Kasumi-1 (cell line): Measurements from ENCODE around the gene CLDN5.

Source experiments
- DNase-seq, 2 experiments: peaks; one replicate each; lab custom pipeline; 2025; lab: John Stamatoyannopoulos, UW

Gene CLDN5

GRCh38 chr22:19522190-19522880 is 1.9 kb downstream of the CLDN5 start:
- DNase-seq = no peak

DNA sequence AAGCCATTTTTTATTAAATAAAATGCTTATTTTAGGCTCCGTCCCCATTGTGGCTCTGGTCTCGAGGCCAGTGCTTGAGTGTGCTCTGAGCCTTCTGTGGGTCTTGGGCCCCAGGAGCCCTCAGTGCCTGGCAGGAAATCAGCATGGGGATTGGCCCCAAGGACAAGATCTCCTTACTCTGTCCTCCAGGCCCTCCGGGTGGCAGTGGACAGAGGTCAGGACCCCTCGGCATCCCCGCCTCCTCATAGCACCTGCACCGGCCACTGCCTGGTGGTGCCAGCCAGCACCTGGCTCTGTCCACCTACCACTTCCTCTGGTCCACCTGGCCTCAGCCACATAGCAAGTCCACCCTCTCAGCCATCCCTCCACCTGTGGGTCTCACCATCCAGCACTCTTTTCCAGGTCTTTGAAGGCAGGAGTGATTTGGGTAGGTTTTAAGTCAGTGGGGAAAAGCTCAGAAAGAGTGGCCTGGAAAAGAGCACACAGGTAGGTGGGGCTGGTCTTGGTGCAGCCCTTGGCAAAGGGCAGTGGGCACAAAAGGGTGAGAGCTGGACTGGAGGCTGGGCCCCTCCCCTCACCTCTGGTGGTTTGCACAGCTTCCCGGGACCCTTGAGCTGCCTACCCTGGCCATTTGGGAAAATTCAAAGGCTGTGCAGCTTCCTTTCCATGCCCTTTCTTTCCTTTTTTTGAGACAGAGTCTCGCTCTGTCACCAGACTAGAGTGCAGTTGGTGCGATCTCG is 3.5 kb downstream of the CLDN5 start:
- DNase-seq = no peak

GRCh38 chr22:19520007-19520406 is 4.2 kb downstream of the CLDN5 start:
- no peak for DNase-seq

GRCh38 chr22:19519041-19519926 is 4.9 kb downstream of the CLDN5 start:
- DNase-seq = no peak

DNA sequence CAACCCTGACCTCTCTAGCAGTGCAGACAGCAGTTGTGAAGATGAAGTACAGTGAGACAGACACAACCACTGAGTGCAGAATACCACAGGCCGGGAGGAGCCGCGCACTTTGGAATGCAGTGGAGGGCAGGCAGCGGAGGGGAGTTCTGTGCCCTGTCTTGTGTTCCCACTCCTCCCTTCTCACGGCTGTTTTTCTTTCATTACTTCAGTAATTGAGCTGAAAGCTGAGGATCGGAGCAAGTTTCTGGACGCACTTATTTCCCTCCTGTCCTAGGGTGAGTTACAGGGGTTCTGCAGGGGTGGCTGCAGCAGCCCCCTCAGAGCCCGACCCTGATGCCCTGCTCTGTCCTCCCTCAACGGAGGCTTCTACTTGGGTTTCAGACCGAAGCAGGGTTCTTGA is 5.6 kb downstream of the CLDN5 start:
- no peak for DNase-seq

GRCh38 chr22:19517919-19518611 is 6.1 kb downstream of the CLDN5 start:
- DNase-seq = no peak

- DNase-seq = no peak
Observed at GRCh38 chr22:19517171-19517500, 7.1 kb downstream of the CLDN5 start.

- no peak for DNase-seq
Observed at GRCh38 chr22:19516378-19517170, 7.6 kb downstream of the CLDN5 start.

DNA sequence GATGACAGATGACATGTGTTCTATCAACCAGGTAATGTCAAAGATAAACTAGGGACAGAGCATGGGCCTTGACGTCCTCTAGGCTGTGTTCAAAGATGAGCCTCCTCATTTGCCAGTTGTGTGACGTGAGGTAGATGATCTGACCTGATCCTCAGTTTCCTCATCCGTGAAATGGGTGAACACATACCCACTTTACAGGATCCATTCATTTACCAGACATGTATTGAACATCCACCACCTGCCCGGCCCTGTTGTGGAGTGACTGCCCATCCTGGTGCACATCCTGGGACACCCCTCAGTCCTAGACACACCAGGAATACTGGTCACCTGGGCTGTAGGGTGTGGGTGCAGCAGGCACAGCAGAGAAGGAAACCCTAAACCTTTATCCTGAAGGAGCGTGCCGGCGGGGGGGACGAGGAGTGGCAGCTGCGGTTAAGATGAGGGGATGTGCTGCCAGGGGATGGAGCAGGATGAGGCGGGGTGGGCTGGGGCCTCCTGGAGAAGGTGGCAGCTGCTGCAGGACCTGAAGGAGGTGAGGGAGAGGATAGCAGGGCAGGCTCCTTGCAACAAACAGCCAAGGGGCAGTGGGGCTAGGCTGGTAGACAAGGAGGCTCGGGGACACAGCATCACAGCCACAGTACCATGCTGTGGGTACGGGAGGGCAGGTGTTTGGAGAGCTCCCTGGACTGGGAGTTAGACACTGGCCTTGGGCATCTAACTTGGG is 8.4 kb downstream of the CLDN5 start:
- DNase-seq = no peak

GRCh38 chr22:19514831-19515565 is 9.2 kb downstream of the CLDN5 start:
- no peak for DNase-seq

GRCh38 chr22:19513823-19514222 is 10.4 kb downstream of the CLDN5 start:
- DNase-seq = no peak

DNA sequence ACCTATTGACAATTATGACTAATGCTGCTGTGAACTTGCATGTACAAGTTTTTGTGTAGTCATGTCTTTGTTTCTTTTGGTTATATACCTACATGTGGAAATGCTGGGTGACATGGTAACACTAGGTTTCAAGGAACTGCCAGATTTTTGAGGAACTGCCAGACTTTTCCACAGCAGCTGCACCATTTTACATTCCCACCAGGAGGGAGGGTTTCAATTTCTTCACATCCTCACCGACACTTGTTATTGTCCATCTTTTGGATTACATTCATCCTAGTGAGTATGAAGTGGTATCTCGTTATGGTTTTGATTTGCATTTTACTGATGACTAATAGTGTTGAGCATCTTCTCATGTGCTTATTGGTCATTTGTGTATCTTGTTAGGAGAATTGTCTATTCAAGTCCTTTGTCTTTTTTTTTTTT is 13.3 kb downstream of the CLDN5 start:
- DNase-seq = no peak

DNA sequence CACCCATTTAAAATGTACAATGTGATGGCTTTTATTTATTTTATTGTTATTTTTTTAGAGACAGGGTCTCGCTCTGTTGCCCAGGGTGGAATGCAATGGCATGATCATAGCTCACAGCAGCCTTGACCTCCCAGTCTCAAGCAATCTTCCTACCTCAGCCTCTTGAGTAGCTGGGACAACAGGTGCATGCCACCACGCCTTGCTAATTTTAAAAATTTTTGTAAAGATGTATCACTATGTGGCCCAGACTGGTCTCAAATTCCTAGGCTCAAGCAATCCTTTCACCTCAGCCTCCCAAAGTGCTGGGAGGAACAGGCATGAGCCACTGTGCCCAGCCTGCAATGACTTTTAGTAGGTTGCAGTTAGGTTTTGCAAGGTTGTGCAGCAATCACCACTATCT is 14.3 kb downstream of the CLDN5 start:
- no peak for DNase-seq

DNA sequence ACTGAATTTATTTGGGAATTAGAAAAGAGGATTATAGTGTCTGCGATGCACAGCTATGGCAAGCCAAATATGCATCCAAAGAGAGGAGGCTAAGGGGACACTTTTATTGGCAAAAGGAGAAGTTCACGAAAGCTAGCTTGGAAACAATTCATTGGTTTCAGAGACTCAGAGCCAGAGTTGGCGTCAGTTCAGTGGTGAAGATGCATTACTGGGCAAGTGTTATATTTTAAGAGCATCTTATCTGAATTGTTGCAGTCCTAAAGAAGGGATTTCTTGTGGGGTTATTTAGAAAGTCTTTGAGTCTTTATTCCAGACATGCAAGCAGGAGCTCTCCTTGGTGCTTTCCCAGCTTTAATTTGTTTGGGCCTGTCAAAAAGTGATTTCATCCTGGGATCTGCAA is 15.0 kb downstream of the CLDN5 start:
- no peak for DNase-seq

GRCh38 chr22:19508024-19508776 is 16.0 kb downstream of the CLDN5 start:
- no peak for DNase-seq

DNA sequence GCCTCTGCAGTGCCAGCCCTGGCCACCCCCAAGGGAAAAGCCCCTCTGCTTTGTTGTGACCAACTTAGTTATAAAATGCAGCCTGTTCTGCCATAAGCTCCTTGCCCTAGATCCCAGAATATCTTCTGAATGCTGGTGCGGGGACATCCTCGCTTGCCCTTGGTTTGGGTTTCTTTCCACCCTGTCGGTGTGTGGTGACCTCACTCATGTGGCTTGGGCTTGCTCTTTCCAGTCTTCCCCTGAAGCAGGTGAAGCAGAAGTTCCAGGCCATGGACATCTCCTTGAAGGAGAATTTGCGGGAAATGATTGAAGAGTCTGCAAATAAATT is 16.7 kb downstream of the CLDN5 start:
- DNase-seq = no peak

DNA sequence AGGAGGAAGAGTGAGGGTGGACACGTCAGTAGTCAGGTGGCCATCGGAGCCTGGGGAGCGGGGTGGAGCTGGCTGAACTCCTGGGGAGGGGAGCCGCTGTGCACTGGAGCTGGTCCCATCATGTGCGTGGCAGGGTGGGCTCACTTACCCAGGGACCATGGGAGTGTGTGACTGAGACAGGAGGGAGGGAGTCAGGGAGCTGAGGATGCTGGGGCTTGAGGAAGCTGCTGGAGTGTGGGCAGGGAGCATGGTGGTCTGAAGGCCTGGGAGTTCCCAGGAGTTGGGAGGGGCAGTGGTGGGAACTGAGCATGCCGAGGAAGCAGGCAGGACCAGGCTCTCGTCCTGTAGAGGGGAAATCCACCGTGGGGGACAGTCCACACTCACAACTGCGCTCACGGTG is 18.0 kb downstream of the CLDN5 start:
- no peak for DNase-seq

DNA sequence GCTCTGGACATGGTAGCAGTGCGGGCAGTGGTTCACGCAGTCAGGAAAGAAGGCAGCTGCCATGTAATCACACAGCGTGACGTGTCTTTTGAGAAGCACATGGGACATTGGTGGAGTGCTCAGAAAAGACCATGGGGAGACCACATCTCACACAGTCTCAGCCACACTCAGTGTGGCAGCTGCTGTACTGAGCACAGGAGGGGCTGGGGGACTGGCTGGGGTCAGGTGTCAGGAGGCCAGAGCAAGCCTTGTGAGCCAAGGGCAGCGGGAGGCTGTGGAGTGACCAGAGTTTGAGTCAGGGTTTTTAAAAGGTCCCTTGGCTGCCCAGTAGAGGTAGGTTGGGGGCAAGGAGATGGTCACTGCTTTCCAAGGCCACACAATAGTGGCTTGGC is 18.5 kb downstream of the CLDN5 start:
- DNase-seq = no peak

GRCh38 chr22:19504900-19505734 is 19.1 kb downstream of the CLDN5 start:
- no peak for DNase-seq
